Prostate gland (tissue), 2 donors: Measurements from ENCODE around the gene CACNA1D.

Source experiments
- CTCF ChIP-seq, 4 experiments: fragments of 200-600 bp in 2 of 4; fragments of 450-650 bp in 2 of 4; sonication (generic) in 2 of 4; IDR thresholded peaks; 1 replicate in 3 of 4; 2 replicates in 1 of 4; pipeline ENCODE4 v1.5.1; 2016 to 2019; ENCODE audit warnings: antibody characterized with exemption in 4 of 4, mild to moderate bottlenecking in 2 of 4, moderate library complexity in 2 of 4
- POLR2A ChIP-seq: fragments of 450-650 bp; IDR thresholded peaks from one replicate; pipeline ENCODE4 v1.6.1; 2016; ENCODE audit warnings: antibody characterized with exemption, mild to moderate bottlenecking

DNA sequence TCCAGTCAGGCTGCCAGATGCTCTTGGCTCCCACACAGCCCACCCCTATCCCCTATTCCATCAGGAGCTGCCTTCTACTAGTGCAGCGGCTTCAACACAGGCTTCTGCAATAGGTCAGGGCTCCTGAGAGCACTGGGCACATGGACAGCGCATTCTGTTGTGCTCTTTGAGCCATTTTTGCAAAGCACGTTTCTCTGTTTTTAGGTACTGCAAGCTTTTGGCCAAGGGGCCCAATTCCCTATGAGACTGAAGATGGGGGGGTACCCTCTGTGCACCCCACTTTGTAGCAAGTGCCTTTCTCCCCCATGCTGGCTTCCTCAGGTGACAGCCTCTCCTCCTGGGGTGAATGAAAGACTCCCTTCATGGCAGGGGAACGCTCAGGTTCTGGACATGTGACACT, 320.7 kb downstream of the CACNA1D start:
- TF ChIP-seq CTCF (IDR thresholded peaks at IDR 0.05), result no peak
- no peak for TF ChIP-seq POLR2A
